Body of pancreas (tissue), 4 donors: ENCODE results near the gene ARMS2.

ENCODE experiments used
- CTCF ChIP-seq, 7 experiments: fragments of 450-650 bp in 4 of 7; fragments of 200-600 bp in 3 of 7; sonication (generic) in 3 of 7; IDR thresholded peaks; one replicate each; pipeline ENCODE4 v1.5.1; 2016 to 2019; ENCODE audit warnings: antibody characterized with exemption in 7 of 7
- POLR2A ChIP-seq, 3 donors: fragments of 450-650 bp; IDR thresholded peaks; one replicate each; pipeline ENCODE4 v1.6.1; 2016; ENCODE audit warnings: antibody characterized with exemption in 3 of 3, mild to moderate bottlenecking in 2 of 3

GRCh38 chr10:122484276-122485060 lies 30.0 kb downstream of the ARMS2 start:
- no peak for TF ChIP-seq CTCF (IDR thresholded peaks at IDR 0.05)
- no peak for TF ChIP-seq POLR2A (IDR thresholded peaks at IDR 0.05)
